ENCODE measurements around the gene IGF1R. TPM values are rescaled to one million over a fixed set of nuclear protein-coding genes. Genes with fewer than 3 reads are reported as not detected.
A peak's percentile ranks its signal among the peaks of the same experiment; 100 is the strongest.

Gene IGF1R
- total RNA-seq, 1 donor from 2014 or later, result 21.2 TPM

- ATAC-seq, result no peak
Observed at GRCh38 chr15:98838387-98839259, 190.3 kb downstream of the IGF1R start.

DNA sequence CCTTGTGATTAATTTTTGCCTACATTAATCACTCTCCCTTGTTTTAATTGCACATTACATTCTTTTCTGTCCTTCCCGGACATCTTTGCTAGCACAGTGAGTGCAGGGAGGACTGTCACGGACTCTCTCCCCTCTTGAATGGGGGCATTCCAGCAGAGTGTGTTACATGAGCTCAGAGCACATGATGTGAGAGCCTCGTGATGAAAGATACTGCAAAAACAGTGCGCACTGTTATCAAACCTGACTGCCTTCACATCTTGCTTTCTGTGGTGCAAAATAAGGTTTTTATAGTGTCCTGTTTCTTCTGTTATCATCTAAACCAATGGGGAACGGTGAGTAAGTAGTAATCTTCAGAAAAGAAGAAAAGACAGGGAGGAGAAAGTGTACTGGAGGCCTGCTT, 191.7 kb downstream of the IGF1R start:
- no peak for ATAC-seq

DNA sequence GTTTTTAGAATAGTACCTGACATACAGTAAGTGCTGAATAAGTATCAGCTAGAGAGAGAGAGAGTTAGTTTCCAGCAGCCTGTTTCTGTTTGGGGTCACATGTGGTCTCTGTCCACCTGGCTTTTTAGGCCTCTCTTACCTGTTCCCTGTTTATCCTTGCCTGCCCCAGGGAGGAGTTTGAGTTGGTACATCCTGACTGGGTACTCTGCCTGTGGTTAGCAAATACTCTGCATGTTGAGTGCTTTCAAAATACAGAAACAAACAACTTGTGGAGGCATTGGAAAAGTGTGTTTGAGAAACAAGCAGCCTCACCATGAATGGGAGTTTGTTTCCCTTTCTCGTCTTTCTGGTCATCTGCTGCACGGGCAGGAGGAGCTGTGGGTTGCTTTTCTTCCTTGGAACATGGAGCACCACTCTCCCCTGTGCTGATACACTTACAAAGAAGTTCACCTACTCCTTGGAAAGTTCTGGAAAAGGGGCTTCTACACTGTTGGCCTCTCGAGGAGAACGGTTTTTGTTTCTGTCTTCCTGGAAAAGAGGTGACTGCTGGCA, 193.2 kb downstream of the IGF1R start:
- ATAC-seq, result no peak

DNA sequence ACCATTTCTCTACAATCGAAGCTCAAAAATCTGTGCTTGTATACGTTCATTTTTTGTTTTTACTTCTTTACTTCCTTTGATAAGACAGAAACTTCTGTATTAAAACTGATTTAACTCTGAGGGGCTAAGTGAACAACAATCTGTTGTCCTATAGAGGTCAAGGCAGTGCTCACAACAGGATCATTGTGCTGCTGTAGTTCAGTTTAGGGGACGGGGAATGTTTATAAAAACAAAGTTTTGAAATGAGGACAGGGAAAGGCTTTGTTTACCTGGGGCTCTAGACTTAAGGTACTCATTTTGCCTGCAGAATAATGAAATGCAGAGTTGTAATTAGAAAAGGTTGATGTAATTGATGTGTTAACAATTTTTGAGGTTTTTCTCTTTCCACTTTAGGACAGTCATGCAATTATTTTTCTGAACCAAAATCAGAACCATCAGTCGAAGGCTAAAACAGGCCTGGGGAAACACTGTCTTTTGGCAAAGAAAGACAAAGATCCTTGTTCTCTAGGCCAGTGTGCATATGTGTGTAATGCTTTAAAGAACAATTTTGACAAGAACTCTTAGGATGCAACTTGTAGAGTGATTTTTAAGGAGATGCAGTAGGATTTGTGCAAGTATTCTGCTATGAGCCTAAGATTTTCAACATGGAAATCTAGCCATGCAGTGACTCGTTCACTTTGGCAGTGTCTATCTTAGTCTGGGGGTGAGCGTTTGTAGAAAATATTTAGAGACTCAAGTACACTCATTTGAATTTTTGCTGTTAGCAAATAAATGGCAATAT, 194.0 kb downstream of the IGF1R start:
- ATAC-seq, result no peak

GRCh38 chr15:98842973-98843285, 194.6 kb downstream of the IGF1R start:
- no peak for ATAC-seq

GRCh38 chr15:98843844-98844243, 195.5 kb downstream of the IGF1R start:
- ATAC-seq, result no peak

GRCh38 chr15:98844261-98844660, 195.9 kb downstream of the IGF1R start:
- no peak for ATAC-seq

DNA sequence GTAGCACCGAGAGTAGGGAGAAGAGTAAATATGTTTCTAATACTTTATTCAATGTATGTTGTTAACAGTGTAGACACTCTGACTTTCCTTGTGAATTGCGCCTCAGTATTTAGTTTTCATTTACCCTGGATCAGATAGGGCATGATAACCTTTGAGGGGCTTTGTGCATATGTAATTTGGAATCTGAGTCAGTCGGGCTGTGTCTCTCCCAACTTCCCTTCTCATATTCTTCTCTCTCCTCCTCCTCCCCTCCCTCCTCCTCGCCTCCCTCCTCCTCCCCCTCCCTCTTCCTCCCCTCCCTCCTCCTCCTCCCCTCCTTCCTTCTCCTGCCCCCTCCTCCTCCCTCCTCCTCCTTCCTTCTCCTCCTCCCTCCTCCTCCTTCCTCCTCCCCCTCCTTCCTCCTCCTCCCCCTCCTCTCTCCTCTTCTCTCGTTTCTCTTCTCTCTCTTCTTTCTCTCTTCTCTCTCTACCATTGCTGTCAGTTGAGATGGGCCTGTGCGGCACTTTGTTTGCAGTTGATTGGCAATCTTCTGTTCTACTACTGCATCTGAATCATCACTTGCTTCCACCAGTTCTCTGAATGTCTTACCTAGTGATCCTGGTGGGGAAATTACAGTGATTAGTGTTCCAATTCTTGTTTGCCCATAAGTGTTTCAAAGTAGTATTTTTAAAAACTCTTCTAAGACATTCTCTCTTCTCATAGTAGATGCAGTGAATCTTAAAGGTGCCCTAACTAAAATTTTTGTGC, 197.0 kb downstream of the IGF1R start:
- no peak for ATAC-seq

DNA sequence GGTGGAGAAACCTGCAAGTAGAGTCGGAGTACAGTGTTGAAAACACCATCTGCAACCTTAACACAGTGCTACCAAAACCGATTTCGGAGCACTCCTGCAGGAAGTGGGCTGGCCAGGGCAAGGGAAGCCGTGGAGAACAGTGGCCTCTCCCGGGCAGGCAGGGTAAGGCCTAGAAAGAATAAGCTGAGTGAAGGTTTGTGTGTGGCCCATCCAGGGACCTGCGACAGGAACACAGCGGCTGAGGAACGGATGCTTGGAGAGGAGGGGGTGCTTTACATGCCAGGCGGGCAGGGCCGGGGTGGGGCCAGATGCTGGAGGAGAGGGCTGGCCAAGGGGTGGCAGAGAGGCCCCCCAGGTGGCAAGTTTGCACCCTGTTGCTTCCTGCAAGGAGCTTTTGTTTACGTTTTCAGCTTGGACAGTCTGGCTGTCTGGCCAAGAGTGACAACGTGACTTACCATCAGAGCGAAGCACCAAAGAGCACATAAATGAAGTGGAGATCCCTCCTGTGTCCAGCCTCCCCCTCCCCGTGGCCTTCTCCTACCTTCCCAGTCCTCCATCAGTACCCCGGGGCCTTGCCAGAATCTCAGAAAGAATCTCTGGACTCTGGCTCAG, 202.7 kb downstream of the IGF1R start:
- peak; percentile 76 for ATAC-seq

- peak; percentile 85 for ATAC-seq
Observed at GRCh38 chr15:98853161-98853560, 204.8 kb downstream of the IGF1R start.

DNA sequence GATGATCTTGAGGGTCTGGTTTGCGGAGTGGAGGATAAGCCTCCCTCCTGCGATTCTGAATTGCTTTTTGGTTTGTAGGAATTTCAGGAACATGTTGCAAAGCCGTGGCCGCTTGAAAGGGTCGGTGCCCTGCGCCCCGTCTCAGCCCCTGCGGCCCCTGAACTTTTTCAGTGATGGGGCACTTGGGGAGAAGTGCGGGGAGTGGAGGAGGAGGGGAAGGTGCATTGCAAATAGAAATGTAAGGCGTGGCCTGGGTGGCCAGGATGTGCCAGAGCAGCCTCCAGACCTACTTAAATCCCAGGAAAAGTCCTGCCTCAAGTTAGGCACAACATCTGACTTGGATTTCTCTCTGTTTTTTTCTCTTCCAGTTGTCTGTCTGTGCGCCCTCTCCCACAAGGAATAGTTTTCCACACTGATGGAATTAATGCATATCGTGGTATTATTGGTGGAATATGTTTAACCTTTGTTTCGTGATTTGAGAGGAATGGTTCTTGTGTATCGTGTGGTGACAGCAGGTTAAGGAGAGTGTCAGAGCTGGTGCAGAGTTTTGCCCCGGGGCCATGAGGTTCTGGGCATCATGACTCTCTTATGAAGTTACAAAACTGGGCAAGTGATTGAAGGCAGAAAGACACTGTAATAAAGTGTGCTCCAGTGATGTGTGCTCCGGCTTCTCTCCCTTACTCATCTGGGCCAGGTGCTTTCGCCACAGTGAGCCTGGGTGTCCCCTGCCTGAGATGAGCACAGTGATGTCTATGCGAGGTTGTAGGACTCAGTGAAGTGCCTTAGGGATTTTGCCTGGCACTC, 205.5 kb downstream of the IGF1R start:
- peak; percentile 3 for ATAC-seq

DNA sequence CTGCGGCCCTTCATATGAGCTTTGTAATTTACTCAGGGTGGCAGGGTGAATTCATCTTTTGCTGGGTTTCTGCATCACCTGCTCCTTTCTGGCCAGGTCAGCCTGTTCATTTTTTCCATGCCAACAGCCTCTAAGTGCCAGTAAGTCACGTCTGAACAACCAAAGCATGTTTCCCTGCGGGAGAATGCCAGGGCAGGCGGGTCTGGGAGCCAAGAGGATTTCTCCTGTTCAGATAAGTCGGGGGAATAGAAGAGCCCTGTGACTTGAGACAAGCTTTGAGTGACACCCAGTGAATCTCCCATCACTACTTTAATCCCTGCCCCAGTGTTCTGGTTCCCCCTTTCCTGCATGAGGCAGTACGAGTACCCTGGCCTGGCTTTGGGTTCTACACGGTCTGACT, 206.2 kb downstream of the IGF1R start:
- ATAC-seq, result no peak

DNA sequence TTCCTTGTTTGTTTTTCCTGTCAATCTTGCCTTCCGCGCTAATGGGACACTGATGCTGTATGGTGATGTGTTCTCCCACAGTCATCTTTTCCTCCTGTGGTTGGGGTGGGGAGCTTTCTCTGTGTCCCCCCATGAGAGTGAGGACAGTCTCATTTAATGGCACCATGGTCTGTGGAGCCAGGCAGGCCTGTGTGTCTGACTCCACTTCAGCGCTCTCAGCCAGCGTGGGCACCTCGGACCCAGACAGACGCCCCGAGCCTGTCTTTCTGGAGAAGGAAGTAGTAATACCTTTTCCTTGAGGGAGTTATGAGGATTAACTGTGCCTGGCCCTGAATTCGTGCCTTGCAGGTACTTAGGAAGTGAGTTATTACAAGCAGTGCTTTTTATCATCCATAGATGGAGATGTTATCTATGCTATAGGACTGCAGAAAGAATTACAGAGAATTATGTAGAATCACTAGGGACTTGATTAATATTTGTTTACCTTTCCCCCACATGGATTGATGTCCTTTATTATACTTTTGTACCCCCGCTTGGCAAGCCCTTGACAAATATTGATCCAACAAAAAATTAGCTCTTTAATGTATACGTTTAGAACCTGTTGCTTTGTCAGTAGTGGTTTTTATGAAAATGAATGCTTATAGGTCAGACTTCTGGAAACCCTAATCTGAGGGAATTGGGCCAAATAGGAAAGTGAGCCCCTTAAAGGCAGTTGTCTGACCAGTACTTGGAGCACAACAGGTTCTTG, 206.9 kb downstream of the IGF1R start:
- no peak for ATAC-seq

DNA sequence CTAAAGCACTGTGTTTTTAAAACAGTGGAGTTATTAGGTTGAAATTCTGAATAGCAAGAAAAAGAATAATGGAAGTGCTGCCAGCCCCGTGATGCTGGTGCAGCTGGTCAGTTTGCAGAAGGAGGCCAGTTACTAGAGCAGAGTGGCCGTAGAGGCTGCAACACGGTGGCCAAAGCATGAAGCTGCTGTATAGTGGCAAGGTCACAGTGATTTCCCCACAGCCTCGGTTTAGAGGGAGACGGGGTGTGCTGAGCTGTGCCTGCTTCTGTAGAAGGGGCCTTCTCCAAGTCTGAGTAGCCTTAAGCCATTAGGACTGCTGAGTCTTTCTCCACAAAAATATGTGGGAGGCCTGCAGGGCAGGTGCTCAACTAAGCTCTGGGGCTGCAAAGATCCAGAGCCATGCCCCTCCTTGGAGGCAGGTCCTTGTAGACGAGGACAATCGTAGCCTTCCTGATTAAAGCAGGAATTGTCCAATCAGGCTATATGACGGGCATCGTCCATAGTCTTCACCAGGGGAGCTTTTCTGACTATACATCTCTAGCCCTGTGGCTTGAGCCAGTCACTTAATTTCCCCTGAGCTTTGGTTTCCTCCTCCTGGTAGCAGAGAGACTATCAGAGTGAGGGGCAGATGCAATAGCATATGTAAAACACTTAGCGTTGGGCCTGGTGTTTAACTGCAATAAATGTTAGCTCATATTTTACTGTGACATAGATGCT, 207.6 kb downstream of the IGF1R start:
- ATAC-seq, result no peak

- ATAC-seq, result no peak
Observed at GRCh38 chr15:98856532-98856907, 208.2 kb downstream of the IGF1R start.

- no peak for ATAC-seq
Observed at GRCh38 chr15:98858610-98859023, 210.3 kb downstream of the IGF1R start.

GRCh38 chr15:98859149-98859548, 210.8 kb downstream of the IGF1R start:
- no peak for ATAC-seq

GRCh38 chr15:98860281-98861041, 212.1 kb downstream of the IGF1R start:
- ATAC-seq, result no peak

- no peak for ATAC-seq
Observed at GRCh38 chr15:98861188-98861587, 212.8 kb downstream of the IGF1R start.
